PFSK-1 (cell line): ENCODE results near the gene LDLRAD4.

Source experiments
- FOXP2 ChIP-seq: optimal IDR thresholded peaks from 2 replicates; pipeline ENCODE3; 2011; ENCODE audit warnings: borderline replicate concordance, control low read depth, inconsistent platforms; ENCODE audit not compliant: insufficient read depth; ENCODE audit errors: extremely low read length, extremely low read depth
- POLR2AphosphoS5 ChIP-seq: IDR thresholded peaks from 2 replicates; pipeline ENCODE4 v1.6.1; 2012; ENCODE audit warnings: low read depth, mild to moderate bottlenecking, control low read depth, low read length, moderate library complexity
- TF ChIP-seq, protein P1 (sequence below), 2 experiments: IDR thresholded peaks; 2 replicates each; pipeline versions ENCODE4 v1.6.1 to v1.8.0; 2011 to 2012; ENCODE audit warnings: low read depth in 2 of 2, low read length in 2 of 2, control low read depth in 1 of 2, inconsistent platforms in 1 of 2, mild to moderate bottlenecking in 1 of 2, moderate library complexity in 1 of 2; ENCODE audit not compliant: insufficient read depth in 1 of 2

GRCh38 chr18:13247506-13247905 lies 28.9 kb downstream of the LDLRAD4 start:
- TF ChIP-seq, protein P1, sequence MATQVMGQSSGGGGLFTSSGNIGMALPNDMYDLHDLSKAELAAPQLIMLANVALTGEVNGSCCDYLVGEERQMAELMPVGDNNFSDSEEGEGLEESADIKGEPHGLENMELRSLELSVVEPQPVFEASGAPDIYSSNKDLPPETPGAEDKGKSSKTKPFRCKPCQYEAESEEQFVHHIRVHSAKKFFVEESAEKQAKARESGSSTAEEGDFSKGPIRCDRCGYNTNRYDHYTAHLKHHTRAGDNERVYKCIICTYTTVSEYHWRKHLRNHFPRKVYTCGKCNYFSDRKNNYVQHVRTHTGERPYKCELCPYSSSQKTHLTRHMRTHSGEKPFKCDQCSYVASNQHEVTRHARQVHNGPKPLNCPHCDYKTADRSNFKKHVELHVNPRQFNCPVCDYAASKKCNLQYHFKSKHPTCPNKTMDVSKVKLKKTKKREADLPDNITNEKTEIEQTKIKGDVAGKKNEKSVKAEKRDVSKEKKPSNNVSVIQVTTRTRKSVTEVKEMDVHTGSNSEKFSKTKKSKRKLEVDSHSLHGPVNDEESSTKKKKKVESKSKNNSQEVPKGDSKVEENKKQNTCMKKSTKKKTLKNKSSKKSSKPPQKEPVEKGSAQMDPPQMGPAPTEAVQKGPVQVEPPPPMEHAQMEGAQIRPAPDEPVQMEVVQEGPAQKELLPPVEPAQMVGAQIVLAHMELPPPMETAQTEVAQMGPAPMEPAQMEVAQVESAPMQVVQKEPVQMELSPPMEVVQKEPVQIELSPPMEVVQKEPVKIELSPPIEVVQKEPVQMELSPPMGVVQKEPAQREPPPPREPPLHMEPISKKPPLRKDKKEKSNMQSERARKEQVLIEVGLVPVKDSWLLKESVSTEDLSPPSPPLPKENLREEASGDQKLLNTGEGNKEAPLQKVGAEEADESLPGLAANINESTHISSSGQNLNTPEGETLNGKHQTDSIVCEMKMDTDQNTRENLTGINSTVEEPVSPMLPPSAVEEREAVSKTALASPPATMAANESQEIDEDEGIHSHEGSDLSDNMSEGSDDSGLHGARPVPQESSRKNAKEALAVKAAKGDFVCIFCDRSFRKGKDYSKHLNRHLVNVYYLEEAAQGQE (IDR thresholded peaks at IDR 0.05; ENCODE audit: insufficient read depth in 1 of 2, low read depth in 2 of 2, low read length in 2 of 2), result no peak
- TF ChIP-seq POLR2AphosphoS5 (no peak), FOXP2 (no peak)
